Smooth muscle cell (in vitro differentiated cells): ENCODE measurements around the gene HIBADH. TPM values are rescaled to one million over a fixed set of nuclear protein-coding genes. Genes with fewer than 3 reads are reported as not detected.

Experiments
- DNase-seq: peaks from one replicate; lab custom pipeline; 2025; ENCODE audit not compliant: unreplicated experiment; lab: John Stamatoyannopoulos, UW
- H2AFZ ChIP-seq: fragments of 200-600 bp; sonication (generic); 2 replicates; pipeline ENCODE4 v1.6.0; 2016; ENCODE audit warnings: antibody characterized with exemption, low read depth, mild to moderate bottlenecking
- H3F3A ChIP-seq: fragments of 200-600 bp; sonication (generic); 2 replicates; pipeline ENCODE4 v1.6.0; 2017; ENCODE audit warnings: antibody characterized with exemption, low read depth
- H3K27ac ChIP-seq: fragments of 200-600 bp; sonication (generic); 2 replicates; pipeline ENCODE4 v1.5.1; 2016; ENCODE audit warnings: low read depth, mild to moderate bottlenecking
- H3K27me3 ChIP-seq: fragments of 200-600 bp; sonication (generic); 2 replicates; pipeline ENCODE4 v1.6.1; 2016; ENCODE audit warnings: low read depth, mild to moderate bottlenecking
- H3K36me3 ChIP-seq: fragments of 200-600 bp; sonication (generic); 2 replicates; pipeline ENCODE4 v1.5.1; 2016; ENCODE audit warnings: low read depth
- H3K4me1 ChIP-seq: fragments of 200-600 bp; sonication (generic); 2 replicates; pipeline ENCODE4 v1.5.1; 2016; ENCODE audit warnings: low read depth
- H3K4me2 ChIP-seq: fragments of 200-600 bp; sonication (generic); 2 replicates; pipeline ENCODE4 v1.6.0; 2016; ENCODE audit warnings: mild to moderate bottlenecking
- H3K4me3 ChIP-seq: fragments of 200-600 bp; sonication (generic); 2 replicates; pipeline ENCODE4 v1.5.1; 2016; ENCODE audit warnings: mild to moderate bottlenecking
- H3K79me2 ChIP-seq: fragments of 200-600 bp; sonication (generic); 2 replicates; pipeline ENCODE4 v1.6.0; 2016; ENCODE audit warnings: low read depth, mild to moderate bottlenecking
- H3K9ac ChIP-seq: fragments of 200-600 bp; sonication (generic); 2 replicates; pipeline ENCODE4 v1.6.0; 2016; ENCODE audit warnings: low read depth
- H3K9me3 ChIP-seq: fragments of 200-600 bp; sonication (generic); replicated peaks from 2 replicates; pipeline ENCODE4 v1.5.1; 2016; ENCODE audit warnings: low read depth
- H4K20me1 ChIP-seq: fragments of 200-600 bp; sonication (generic); 2 replicates; pipeline ENCODE4 v1.6.0; 2016; ENCODE audit warnings: low read depth
- CTCF ChIP-seq: fragments of 200-600 bp; sonication (generic); IDR thresholded peaks from 2 replicates; pipeline ENCODE4 v1.5.1; 2017; ENCODE audit warnings: borderline replicate concordance, mild to moderate bottlenecking, antibody characterized with exemption; ENCODE audit not compliant: insufficient read depth, poor library complexity, severe bottlenecking
- whole genome bisulfite sequencing: methylation state at CpG from one replicate; pipeline ENCODE4 v1.1.7; 2016; ENCODE audit warnings: low lambda C conversion rate; 5-methylcytosine and 5-hydroxymethylcytosine counted together
- polyA plus RNA-seq: library from polyadenylated mRNA; unstranded; fragments of >200 nt; fragmentation: Nextera tagmentation; extraction: Ambion mirVana; gene quantifications from 2 replicates; pipeline ENCODE4 v1.2.1, GENCODE V29; 2016
- total RNA-seq: library from RNA; depleted of rRNA; stranded (reverse); fragments of >200 nt; gene quantifications from 2 replicates; pipeline ENCODE4 v1.2.3, GENCODE V29; 2014

HIBADH gene
- total and polyA plus RNA-seq, 2 experiments from 2014 or later = 16.1 to 24.4 TPM

GRCh38 chr7:27519793-27520469, 142.8 kb downstream of the HIBADH start:
- H3K4me2 ChIP-seq = no peak overlapping the region
- H3F3A ChIP-seq = no peaks in the 10 kb centered on the region
- no peak overlapping the region for H3K27ac ChIP-seq
- no peak overlapping the region for H3K4me3 ChIP-seq
- H3K79me2 ChIP-seq = no peaks in the 10 kb centered on the region
- no peak overlapping the region for H3K9ac ChIP-seq
- H2AFZ ChIP-seq = no peak overlapping the region
- WGBS = 75% methylated on average over 9 of the region's 9 CpGs
- DNase-seq = no peak
- no peaks in the 10 kb centered on the region for H3K9me3 ChIP-seq
- no peak for TF ChIP-seq CTCF
- no peaks in the 10 kb centered on the region for H3K27me3 ChIP-seq
- no peaks in the 10 kb centered on the region for H3K36me3 ChIP-seq
- no peaks in the 10 kb centered on the region for H4K20me1 ChIP-seq
- H3K4me1 ChIP-seq = peaks cover 3% of the 10 kb centered on the region

GRCh38 chr7:27518561-27519350, 143.9 kb downstream of the HIBADH start:
- no peaks in the 10 kb centered on the region for H3F3A ChIP-seq
- H4K20me1 ChIP-seq = no peaks in the 10 kb centered on the region
- no peaks in the 10 kb centered on the region for H3K36me3 ChIP-seq
- DNase-seq = no peak
- H3K9ac ChIP-seq = no peak overlapping the region
- H3K4me1 ChIP-seq = peaks cover 3% of the 10 kb centered on the region
- 62% methylated on average over 4 of the region's 4 CpGs for WGBS
- no peak for TF ChIP-seq CTCF
- no peak overlapping the region for H3K27ac ChIP-seq
- no peaks in the 10 kb centered on the region for H3K27me3 ChIP-seq
- no peak overlapping the region for H3K4me2 ChIP-seq
- H2AFZ ChIP-seq = no peak overlapping the region
- no peaks in the 10 kb centered on the region for H3K9me3 ChIP-seq
- H3K79me2 ChIP-seq = no peaks in the 10 kb centered on the region
- H3K4me3 ChIP-seq = no peak overlapping the region

- Histone ChIP-seq H3K27me3 (no peaks in the 10 kb centered on the region), H4K20me1 (no peaks in the 10 kb centered on the region), H3K4me2 (no peak overlapping the region), H3K4me1 (peaks cover 3% of the 10 kb centered on the region), H2AFZ (no peak overlapping the region), H3K9ac (no peak overlapping the region), H3K9me3 (no peaks in the 10 kb centered on the region), H3K27ac (no peak overlapping the region), H3K79me2 (no peaks in the 10 kb centered on the region), H3F3A (no peaks in the 10 kb centered on the region), H3K36me3 (no peaks in the 10 kb centered on the region), H3K4me3 (no peak overlapping the region)
- DNase-seq = no peak
- no peak for TF ChIP-seq CTCF
Measured at GRCh38 chr7:27516421-27516820, 146.3 kb downstream of the HIBADH start.
